ENCODE measurements around the gene ANKRD55. TPM values are rescaled to one million over a fixed set of nuclear protein-coding genes. Genes with fewer than 3 reads are reported as not detected.
"Not testable (repeated sequence)": the region's sequence is repeated elsewhere in the genome, so short reads cannot be mapped to it uniquely, and the experiment has no call there.

The ANKRD55 gene
- total and polyA plus RNA-seq, 2 donors (not counting 1 experiment from before 2014, with no cell fraction given): 0.07 TPM; not detected in 1

DNA sequence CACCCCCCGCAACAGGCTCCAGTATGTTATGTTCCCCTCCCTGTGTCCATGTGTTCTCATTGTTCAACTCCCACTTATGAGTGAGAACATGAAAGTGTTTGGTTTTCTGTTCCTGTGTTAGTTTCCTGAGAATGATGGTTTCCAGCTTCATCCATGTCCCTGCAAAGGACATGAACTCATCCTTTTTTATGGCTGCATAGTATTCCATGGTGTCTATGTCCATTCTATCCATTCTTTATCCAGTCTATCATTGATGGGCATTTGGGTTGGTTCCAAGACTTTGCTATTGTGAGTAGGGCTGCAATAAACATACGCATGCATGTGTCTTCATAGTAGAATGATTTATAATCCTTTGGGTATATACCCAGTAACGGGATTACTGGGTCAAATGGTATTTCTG lies 35.6 kb upstream of the ANKRD55 start:
- H3K36me3 ChIP-seq (replicated peaks in 1 of 2; ENCODE audit: control extremely low read depth in 1 of 2, control insufficient read depth in 1 of 2, extremely low read depth in 1 of 2, insufficient read depth in 2 of 2, low read length in 1 of 2); H3K27ac Mint-ChIP-seq; H3K4me3 ChIP-seq (ENCODE audit: control extremely low read depth in 1 of 5, extremely low read depth in 1 of 5, insufficient read depth in 1 of 5, low read depth in 2 of 5, low read length in 4 of 5); H3K27me3 Mint-ChIP-seq; H3K4me2 ChIP-seq (replicated peaks; ENCODE audit: low read depth, low read length, poor library complexity, severe bottlenecking); H4K20me1 ChIP-seq (ENCODE audit: control insufficient read depth, insufficient read depth, low read length, poor library complexity, severe bottlenecking); H3K4me3 Mint-ChIP-seq; H3K9ac ChIP-seq (ENCODE audit: low read length); H3K9me3 Mint-ChIP-seq (ENCODE audit: insufficient read depth); H2AFZ ChIP-seq (ENCODE audit: insufficient read depth, low read depth, low read length, poor library complexity, severe bottlenecking); ATAC-seq (ENCODE audit: low read depth); DNase-seq; H3K27ac ChIP-seq (ENCODE audit: low read length in 2 of 2); H3K27me3 ChIP-seq (replicated peaks in 1 of 4; ENCODE audit: control extremely low read depth in 1 of 4, control insufficient read depth in 3 of 4, insufficient read depth in 4 of 4, low read length in 3 of 4); POLR2A ChIA-PET; H3K9me3 ChIP-seq (ENCODE audit: control extremely low read depth in 1 of 3, control insufficient read depth in 2 of 3, insufficient read depth in 1 of 3, low read length in 2 of 3): not testable (repeated sequence)
- peaks cover 19% of the 10 kb centered on the region for H3K79me2 ChIP-seq (ENCODE audit: control insufficient read depth, insufficient read depth, low read length)
- no CpG with 5 or more reads among the region's 3 CpGs for WGBS (ENCODE audit: insufficient coverage)
- H3K4me1 Mint-ChIP-seq: peaks cover 19% of the 10 kb centered on the region
- H3K4me1 ChIP-seq (ENCODE audit: control insufficient read depth in 2 of 2, insufficient read depth in 2 of 2, low read length in 2 of 2): peaks cover 23 to 24% of the 10 kb centered on the region in 2 donors
- CTCF ChIA-PET: interaction anchor here (0.6 to 12.9 kb wide), 11 partner anchors 211 to 870 kb away, joined by 3 to 361 read pairs (median 8); no protein-coding TSS in a partner anchor
- intact Hi-C loops (cut with micrococcal nuclease): loop anchor here (1.0 to 5.0 kb wide), 2 partner anchors 291 to 332 kb away; no protein-coding TSS in a partner anchor

DNA sequence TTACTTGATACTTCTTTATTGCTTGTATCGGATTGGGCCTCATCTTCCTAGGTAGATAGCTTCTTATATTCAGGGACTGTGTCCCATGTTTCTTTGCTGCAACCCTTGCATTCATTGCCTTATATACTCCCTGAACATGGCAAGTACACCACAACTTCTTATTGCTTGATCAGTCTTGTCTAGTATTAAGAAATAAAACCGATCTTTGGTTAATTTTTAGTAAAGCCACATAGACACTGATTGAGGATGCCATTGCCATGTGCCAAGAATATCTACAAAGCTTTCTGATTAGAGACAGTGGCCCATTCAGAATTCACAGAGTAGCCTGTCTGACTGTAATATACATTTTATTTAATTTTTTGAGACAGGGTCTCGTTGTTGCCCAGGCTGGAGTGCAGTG lies 34.7 kb upstream of the ANKRD55 start:
- ChIA-PET CTCF (interaction anchor here (0.6 to 12.9 kb wide), 8 partner anchors 212 to 952 kb away, joined by 3 to 361 read pairs (median 22); no protein-coding TSS in a partner anchor), POLR2A (interaction anchor here (0.7 kb wide), 1 partner anchor 285 kb away, joined by 3 read pairs; no protein-coding TSS in a partner anchor)
- DNase-seq (no peak), ATAC-seq (ENCODE audit: low read depth) (no peak)
- Histone ChIP-seq H4K20me1 (ENCODE audit: control insufficient read depth, insufficient read depth, low read length, poor library complexity, severe bottlenecking) (no peaks in the 10 kb centered on the region), H3K27me3 (replicated peaks in 1 of 4; ENCODE audit: control extremely low read depth in 1 of 4, control insufficient read depth in 3 of 4, insufficient read depth in 4 of 4, low read length in 3 of 4) (no peaks in the 10 kb centered on the region), H3K27ac (ENCODE audit: low read length in 2 of 2) (no peak overlapping the region), H2AFZ (ENCODE audit: insufficient read depth, low read depth, low read length, poor library complexity, severe bottlenecking) (no peak overlapping the region), H3K4me3 (ENCODE audit: control extremely low read depth in 1 of 5, extremely low read depth in 1 of 5, insufficient read depth in 1 of 5, low read depth in 2 of 5, low read length in 4 of 5) (no peak overlapping the region), H3K4me1 (ENCODE audit: control insufficient read depth in 2 of 2, insufficient read depth in 2 of 2, low read length in 2 of 2) (peaks cover 23 to 24% of the 10 kb centered on the region in 2 donors), H3K9me3 (ENCODE audit: control extremely low read depth in 1 of 3, control insufficient read depth in 2 of 3, insufficient read depth in 1 of 3, low read length in 2 of 3) (no peaks in the 10 kb centered on the region), H3K4me2 (replicated peaks; ENCODE audit: low read depth, low read length, poor library complexity, severe bottlenecking) (no peak overlapping the region), H3K36me3 (replicated peaks in 1 of 2; ENCODE audit: control extremely low read depth in 1 of 2, control insufficient read depth in 1 of 2, extremely low read depth in 1 of 2, insufficient read depth in 2 of 2, low read length in 1 of 2) (no peaks in the 10 kb centered on the region), H3K9ac (ENCODE audit: low read length) (no peak overlapping the region), H3K79me2 (ENCODE audit: control insufficient read depth, insufficient read depth, low read length) (peaks cover 19% of the 10 kb centered on the region)
- Mint-ChIP-seq H3K4me1 (peaks cover 19% of the 10 kb centered on the region), H3K27ac (no peak overlapping the region), H3K4me3 (no peak overlapping the region), H3K9me3 (ENCODE audit: insufficient read depth) (no peaks in the 10 kb centered on the region), H3K27me3 (peaks cover 5% of the 10 kb centered on the region)
- 83% methylated on average over 1 of the region's 3 CpGs for WGBS (ENCODE audit: insufficient coverage)
- TF ChIP-seq EZH2 (IDR thresholded peaks at IDR 0.05; ENCODE audit: borderline replicate concordance, insufficient read depth, low read depth, low read length, poor library complexity, severe bottlenecking): no peak
- TF ChIP-seq, protein P1, sequence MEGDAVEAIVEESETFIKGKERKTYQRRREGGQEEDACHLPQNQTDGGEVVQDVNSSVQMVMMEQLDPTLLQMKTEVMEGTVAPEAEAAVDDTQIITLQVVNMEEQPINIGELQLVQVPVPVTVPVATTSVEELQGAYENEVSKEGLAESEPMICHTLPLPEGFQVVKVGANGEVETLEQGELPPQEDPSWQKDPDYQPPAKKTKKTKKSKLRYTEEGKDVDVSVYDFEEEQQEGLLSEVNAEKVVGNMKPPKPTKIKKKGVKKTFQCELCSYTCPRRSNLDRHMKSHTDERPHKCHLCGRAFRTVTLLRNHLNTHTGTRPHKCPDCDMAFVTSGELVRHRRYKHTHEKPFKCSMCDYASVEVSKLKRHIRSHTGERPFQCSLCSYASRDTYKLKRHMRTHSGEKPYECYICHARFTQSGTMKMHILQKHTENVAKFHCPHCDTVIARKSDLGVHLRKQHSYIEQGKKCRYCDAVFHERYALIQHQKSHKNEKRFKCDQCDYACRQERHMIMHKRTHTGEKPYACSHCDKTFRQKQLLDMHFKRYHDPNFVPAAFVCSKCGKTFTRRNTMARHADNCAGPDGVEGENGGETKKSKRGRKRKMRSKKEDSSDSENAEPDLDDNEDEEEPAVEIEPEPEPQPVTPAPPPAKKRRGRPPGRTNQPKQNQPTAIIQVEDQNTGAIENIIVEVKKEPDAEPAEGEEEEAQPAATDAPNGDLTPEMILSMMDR (IDR thresholded peaks at IDR 0.05): no peak
- intact Hi-C loops (cut with micrococcal nuclease): loop anchor here (5.0 kb wide), 1 partner anchor 291 kb away; no protein-coding TSS in a partner anchor

Measured in B cell (primary cell).